Erythroblast (primary cell): ENCODE data around the gene LMAN1.

Experiments used
- GATA1 ChIP-seq: IDR thresholded peaks from 2 replicates; pipeline ENCODE4 v1.6.1; 2011; ENCODE audit warnings: low read depth, mild to moderate bottlenecking, control low read depth, low read length, moderate library complexity
- POLR2A ChIP-seq: IDR thresholded peaks from 2 replicates; pipeline ENCODE4 v1.6.1; 2011; ENCODE audit warnings: mild to moderate bottlenecking, low read length

DNA sequence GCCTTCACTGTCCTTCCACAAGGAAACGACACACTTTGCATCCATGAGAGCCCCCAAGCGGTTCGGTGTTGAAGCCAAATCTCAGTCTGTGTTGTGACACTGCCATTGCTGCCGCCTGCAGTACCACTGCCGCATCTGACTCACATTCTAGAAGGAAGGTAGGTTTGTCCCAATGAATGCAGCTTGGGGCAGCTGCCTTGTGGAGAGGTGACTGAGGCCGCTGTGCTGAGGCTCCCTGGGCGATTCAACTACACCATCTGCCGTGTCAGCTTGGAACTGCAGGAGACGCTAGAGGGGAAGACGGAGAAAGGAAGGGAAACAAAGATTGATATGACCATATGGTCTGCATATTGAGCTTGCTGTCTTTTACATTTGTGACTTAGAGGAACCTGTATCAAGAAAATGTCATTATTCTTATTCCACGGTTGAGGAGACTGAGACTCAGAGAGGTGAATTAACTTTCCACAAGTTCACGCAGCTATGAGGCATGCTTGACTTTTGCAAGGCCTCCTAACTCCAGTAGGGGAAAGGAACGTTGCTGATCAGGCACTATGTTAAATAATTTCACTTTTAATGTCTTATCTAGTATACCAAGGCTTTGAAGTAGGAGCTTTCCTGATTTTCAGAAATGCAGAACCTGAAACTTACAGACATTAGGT is 43.5 kb upstream of the LMAN1 start:
- TF ChIP-seq POLR2A (no peak), GATA1 (no peak)
